ENCODE results near the gene FCGR3B.
A peak's percentile ranks its signal among the peaks of the same experiment; 100 is the strongest.
"Not testable (repeated sequence)": the region's sequence is repeated elsewhere in the genome, so short reads cannot be mapped to it uniquely, and the experiment has no call there.

The FCGR3B gene

GRCh38 chr1:161638251-161638993, 7.4 kb upstream of the FCGR3B start:
- not testable (repeated sequence) for DNase-seq

- not testable (repeated sequence) for DNase-seq
Measured at GRCh38 chr1:161636976-161637375, 6.0 kb upstream of the FCGR3B start.

- DNase-seq = peak; percentile 37 to 68 (median 58)
Measured at GRCh38 chr1:161636189-161636782, 5.3 kb upstream of the FCGR3B start.

- DNase-seq = not testable (repeated sequence)
Measured at GRCh38 chr1:161634993-161635392, 4.0 kb upstream of the FCGR3B start.

GRCh38 chr1:161630128-161630742, 741 bp downstream of the FCGR3B start:
- peak in 1 of 3 donors; percentile 20 for DNase-seq

DNA sequence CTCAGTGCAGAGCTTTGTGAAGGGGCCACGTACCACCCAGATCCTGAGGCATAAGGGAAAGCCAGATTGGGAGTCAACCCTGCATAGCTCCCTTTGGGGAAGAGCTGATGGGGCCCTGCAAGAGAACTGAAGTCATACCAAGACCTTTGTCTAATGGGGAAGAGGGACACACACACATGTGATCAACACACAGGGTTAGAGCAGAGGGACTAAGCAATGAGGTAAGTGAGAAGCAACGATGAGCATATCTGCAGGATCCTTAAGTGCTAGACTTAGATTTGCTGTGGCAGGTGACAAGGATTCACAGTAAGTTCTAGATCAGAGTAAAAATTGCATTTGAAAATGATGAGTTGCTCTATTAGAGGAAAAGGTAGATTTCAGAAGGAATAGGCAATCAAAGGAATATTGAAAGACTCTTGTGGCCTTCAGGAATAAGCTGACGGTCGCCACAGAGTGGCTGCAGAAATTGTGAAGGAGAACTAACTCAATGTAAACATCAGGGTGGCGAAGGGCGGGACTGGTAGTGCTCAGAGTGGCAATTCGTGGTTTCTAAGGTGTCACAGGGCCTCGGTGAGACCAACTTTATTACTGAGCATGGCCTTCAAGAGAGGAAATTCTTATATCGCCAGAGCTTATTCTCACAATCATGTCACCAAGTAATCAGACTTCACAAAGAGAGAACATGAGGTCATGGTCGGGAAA, 4.4 kb downstream of the FCGR3B start:
- DNase-seq = not testable (repeated sequence)

GRCh38 chr1:161624605-161625004, 6.4 kb downstream of the FCGR3B start:
- DNase-seq = not testable (repeated sequence)

- not testable (repeated sequence) for DNase-seq
Measured at GRCh38 chr1:161623401-161624051, 7.5 kb downstream of the FCGR3B start.

DNA sequence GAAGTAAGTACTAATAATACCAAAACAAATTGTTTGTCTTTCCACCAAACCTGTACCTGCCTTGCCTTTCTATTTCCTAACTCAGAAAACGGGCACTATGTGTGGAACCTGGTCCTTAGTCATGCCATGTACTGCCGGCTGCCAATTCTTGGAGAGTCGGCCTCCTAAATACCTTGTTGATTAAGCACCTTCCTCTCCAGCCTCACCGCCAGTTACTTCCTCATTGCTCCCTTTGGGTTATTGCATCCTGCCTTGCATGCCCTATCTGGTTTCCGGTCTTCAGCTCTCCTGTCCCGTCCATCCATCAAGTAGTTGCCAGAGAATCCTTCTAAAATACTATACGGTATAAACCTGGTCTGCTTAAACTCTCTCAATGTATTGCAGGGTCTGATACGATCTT, 8.9 kb downstream of the FCGR3B start:
- DNase-seq = not testable (repeated sequence)

GRCh38 chr1:161621181-161622000, 9.6 kb downstream of the FCGR3B start:
- DNase-seq = peak; percentile 78 to 86 (median 78)

DNA sequence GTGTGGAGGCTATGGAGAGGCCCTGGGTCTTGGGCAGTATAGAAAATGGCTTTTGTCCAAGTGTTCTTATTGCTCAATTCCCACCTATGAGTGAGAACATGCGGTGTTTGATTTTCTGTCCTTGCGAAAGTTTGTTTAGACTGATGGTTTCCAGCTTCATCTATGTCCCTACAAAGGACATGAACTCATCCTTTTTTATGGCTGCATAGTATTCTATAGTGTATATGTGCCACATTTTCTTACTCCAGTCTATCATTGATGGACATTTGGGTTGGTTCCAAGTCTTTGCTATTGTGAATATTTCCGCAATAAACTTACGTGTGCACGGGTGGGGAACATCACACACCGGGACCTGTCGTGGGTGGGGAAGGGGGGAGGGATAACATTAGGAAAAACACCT, 10.6 kb downstream of the FCGR3B start:
- DNase-seq = not testable (repeated sequence)

- DNase-seq = not testable (repeated sequence)
Measured at GRCh38 chr1:161618517-161618916, 12.5 kb downstream of the FCGR3B start.

DNA sequence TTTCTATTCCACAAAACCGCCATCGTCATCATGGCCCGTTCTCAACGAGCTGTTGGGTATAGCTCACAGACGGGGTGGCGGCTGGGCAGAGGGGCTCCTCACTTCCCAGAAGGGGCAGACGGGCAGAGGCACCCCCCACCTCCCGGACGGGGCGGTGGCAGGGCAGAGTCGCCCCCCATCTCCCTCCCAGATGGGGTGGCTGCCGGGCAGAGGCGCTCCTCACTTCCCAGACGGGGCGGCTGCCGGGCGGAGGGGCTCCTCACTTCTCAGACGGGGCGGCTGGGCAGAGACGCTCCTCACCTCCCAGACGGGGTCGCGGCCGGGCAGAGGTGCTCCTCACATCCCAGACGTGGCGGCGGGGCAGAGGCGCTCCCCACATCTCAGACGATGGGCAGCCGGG, 14.6 kb downstream of the FCGR3B start:
- DNase-seq = not testable (repeated sequence)

GRCh38 chr1:161613142-161613514, 17.8 kb downstream of the FCGR3B start:
- DNase-seq = not testable (repeated sequence)

DNA sequence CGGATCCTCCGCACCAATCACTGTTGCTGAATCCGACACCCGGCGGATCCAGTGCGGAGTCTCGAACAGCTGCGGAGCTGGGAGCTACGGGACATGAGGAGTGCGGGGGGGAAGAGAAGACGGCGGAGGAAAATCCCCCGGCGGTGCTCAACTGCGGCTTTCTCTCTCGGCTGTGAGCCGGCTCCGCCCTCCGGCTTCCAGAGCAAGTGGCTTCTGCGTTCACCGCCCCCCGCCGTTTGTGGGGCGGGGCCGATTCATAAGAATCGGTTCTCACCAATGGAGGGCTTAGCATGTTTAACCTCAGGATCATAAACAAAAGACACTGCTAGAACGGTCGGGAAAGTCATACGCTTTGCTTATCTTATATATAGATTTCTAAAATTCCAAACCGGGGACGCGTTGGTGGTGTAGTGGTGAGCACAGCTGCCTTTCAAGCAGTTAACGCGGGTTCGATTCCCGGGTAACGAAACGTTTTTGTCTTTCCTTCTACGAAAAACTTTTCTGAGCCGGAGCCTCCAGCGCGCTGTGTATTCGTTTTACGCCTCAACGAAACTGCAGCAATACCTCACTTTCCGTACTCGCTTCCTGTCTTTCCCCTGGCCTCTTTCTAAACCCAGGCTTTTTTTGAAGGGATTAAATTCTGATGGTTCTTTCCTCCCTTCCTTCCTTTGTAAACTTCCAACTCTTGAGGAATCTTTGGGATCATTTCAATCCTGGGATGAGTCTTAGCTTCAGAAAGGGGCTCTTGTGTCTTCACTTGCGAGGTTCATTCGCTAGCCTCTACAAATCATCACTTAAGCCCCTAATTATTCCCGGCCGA, 18.4 kb downstream of the FCGR3B start:
- DNase-seq = peak; percentile 98 to 99 (median 98)

- DNase-seq = peak; percentile 47 to 49 (median 49)
Measured at GRCh38 chr1:161611866-161612321, 19.1 kb downstream of the FCGR3B start.

GRCh38 chr1:161610198-161610597, 20.8 kb downstream of the FCGR3B start:
- DNase-seq = not testable (repeated sequence)

GRCh38 chr1:161606541-161607336, 24.2 kb downstream of the FCGR3B start:
- DNase-seq = not testable (repeated sequence)

- DNase-seq = peak in 2 of 3 donors; percentile 31 to 61
Measured at GRCh38 chr1:161605762-161606540, 25.0 kb downstream of the FCGR3B start.

Data from suppressor macrophage treated with lipopolysaccharide for 1 hour (primary cell).